GM19455 (cell line): ENCODE data around the gene COL5A1.
"Not testable (repeated sequence)": the region's sequence is repeated elsewhere in the genome, so short reads cannot be mapped to it uniquely, and the experiment has no call there.

Experiments used
- ATAC-seq: cut with Tn5 transposase; IDR thresholded peaks from one replicate; pipeline ENCODE4 v1.9.1; 2021; ENCODE audit not compliant: unreplicated experiment

COL5A1 gene

DNA sequence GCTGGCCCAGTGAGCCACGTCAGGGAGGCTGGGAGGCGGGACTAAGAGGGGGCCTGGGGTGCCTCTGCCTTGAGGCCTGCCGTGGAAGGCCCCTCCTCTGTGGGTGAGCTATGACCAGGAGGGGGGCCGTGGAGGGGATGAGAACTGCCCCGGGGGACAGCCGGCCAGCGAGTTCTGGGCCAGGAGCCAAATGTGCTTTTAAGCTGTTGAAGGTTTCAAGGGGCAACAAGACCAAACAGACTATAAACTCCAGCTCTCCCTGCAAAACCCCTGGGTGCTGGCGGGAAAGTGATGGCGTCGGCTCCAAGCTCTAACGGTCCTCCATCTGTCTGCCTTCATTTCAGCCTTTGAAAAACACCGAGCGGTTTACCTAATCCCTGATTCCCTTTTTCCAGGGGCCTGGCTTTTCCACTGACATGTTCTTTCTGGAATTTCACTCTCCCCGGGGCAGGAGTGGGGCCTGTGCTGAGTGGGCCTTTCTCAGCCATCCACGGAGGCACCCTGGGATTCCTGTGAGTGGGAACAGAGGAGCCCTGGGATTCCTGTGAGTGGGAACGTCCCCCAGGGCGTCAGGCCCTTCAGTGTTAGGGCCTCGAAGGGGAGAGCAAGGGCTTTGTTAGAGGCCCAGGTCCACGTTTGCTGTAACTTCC lies 65.6 kb downstream of the COL5A1 start:
- no peak for ATAC-seq

DNA sequence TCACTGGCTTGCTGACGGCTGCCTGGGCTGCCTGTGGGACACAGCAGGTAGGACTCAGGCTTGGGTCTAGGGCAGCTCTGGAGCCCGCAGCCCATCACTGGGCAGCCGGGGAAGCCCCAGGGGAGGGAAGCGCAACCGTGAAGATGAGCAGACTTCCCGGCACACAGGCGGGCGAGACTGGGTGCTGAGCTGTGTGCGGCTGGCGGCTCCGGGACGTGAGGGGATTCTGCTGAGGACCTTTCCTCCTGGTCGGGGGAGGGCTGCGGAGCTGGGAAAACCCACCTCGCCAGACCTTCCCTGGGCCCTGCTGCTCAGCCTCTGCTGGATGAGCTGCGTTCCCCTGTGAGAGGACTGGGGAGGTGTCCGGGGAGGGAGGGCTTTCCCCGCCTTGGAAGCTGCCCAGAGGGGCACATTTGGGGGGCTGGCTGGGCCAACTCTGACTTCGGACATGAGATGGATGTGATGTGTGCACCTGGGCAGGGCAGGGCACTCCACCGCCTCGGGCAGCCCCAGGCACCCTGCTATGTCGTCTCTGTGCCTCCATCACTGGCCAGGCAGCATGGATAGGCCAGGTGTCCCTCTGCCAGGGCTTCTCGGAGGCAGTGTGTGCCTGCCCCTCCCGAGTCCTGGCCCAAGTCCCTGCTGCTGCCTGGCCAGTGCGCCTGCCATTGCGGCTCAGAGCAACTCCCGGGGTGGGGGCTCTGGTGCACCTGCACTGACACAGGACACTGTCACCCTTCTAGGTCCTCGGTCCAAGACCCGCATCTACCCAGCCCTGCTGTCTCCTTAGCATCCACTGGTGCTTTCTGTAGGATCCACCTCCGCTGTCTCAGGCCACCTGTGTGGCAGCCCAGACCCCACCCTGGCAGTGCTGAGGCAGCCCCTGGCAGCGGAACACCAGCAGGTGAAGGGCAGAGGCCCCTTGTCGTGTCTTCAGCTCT lies 66.4 kb downstream of the COL5A1 start:
- ATAC-seq = no peak

DNA sequence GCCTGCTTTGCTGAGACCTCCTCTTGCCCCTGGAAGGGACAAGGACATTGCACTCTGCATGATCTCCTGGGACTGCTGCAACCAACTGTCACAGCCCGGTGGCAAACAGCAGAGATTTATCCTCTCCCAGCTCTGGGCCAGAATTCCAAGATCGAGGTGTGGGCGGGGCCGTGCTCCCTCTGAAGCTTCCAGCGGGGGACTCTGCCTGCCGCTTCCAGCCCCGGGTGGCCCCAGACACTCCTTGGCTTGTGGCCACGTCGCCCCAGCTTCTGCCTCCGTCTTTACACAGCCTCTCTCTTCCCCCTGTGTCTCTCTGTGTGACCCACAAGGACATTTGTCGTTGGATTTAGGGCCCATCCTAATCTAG lies 67.1 kb downstream of the COL5A1 start:
- ATAC-seq = no peak

DNA sequence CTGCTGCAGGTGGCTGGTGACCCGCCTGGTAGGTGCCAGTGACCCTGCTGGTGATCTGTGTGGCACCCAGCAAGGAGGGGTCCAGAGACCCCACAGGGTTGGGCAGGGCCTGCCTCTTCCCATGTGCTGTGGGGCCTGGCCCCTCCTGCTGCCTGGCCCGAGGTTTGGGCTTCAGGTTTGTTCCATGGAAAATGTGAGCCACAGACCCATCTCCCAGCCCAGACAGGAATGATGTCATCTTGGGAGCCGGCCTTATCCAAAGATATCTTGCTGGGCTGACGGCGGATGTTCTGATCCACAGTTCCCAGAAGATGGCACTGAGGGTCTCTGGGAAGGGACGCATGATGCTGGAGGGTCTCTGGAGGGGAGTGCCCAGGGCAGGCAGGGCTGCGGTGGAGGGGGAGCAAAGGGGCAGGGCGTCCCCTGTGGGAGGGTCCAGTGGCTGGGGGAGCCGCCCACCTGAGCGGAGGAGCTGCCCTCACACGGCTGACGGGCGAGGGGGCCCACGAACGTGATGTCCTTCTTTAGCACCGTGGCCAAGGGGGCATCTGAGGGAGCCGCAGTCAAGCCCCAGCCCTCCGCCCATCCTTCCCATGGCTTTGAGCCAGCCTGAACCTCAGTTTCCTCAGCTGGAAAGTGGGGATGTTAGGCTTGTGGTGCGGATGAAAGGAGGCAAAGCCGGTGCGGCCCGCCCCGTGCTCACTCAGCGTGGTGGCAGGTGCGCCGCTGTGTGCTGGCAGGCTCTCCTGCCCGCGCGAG lies 68.1 kb downstream of the COL5A1 start:
- no peak for ATAC-seq

DNA sequence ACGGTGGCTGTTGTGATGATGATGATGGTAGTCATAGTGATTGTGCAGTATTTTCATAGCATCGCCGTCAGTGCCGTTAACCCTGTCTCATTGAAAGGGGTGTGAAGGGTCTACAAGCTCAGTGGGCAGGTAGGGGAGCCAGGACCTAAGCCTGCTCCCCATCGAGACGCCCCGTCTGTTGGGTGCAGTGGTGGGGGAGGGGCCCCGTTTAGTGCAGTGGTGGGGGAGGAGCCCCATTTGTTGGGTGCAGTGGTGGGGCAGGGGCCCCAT lies 68.6 kb downstream of the COL5A1 start:
- no peak for ATAC-seq

DNA sequence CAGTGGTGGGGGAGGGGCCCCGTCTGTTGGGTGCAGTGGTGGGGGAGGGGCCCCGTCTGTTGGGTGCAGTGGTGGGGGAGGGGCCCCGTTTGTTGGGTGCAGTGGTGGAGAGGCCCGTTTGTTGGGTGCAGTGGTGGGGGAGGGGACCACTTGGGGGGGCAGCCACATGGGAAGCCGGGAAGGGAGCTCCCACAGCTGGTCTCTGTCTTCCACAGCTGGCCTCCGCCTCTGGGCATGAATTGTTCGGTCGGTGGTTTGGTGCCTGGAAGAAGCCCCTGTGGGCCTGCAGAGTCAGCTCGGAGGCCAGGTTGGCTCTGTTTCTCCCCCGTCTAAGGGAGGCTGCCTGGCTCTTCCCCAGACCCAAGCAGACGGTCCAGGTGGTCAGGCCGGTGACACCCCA lies 69.3 kb downstream of the COL5A1 start:
- no peak for ATAC-seq

DNA sequence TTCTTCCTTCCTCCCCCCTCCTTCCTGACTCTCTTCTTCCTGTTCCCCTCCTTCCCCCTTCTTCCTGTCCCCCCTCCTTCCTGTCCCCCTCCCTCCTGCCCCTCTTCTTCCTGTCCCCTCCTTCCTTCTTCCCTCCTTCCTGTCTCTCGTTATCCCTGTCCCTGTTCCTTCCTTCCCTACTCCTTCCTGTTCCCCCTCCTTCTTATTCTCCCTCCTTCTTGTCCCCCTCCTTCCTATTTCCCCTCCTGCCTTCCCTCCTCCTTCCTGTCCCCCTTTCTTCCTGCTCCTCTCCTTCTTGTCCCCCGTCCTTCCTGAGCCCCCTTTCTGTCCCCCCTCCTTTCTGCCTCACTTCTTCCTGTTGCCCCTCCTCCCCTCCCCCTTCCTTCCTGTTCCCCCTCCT lies 70.6 kb downstream of the COL5A1 start:
- no peak for ATAC-seq

DNA sequence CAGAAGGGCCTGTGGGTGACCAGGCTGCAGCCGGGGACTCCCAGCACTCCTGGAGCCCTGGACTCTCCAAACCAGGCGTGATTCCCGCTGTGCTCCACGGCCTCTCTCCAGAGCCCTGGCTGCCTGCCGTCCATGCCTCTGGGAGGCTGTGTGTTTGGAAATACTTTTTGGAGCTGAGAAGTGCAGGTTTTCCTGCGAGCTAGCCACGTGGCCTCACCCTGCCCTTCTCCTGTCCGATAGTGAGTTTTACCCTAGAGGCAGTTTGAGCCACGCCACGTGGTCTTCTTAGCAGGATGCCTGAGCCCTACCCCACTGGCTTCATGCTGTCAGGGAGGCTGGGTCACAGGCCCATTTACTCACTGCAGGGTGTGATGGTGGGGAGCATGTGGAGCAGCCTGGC lies 71.3 kb downstream of the COL5A1 start:
- ATAC-seq = no peak

DNA sequence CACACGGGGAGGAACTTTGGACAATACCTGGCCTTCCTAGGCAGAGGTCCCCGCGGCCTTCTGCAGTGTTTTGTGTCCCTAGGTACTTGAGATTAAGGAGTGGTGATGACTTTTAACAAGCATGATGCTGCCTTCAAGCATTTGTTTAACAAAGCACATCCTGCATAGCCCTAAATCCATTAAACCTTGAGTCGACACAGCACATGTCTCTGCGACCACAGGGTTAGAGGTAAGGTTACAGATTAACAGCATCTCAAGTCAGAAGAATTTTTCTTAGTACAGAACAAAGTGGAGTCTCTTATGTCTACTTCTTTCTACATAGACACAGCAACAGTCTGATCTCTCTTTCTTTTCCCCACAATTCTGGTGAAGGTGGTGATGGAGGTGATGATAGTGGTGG lies 73.9 kb downstream of the COL5A1 start:
- ATAC-seq = not testable (repeated sequence)

DNA sequence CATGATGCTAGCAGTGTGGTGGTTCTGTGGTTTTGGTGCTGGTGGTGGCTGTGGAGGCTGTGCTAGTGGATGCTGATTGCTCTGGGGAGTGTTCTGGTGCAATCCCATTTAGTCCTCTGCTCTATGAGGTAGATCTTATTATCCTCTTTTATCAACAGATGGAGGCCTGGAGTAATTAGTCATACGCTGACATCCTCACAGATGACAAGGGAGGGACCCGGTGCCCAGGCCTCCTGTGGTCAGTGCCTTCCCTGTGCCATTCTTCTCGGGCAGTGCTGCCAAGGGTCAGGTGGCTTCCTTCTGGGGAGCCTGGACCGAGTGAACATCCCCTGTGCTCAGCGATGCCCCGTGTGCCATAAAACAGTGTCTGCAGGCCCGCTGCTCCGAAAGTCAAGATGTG lies 74.5 kb downstream of the COL5A1 start:
- no peak for ATAC-seq

DNA sequence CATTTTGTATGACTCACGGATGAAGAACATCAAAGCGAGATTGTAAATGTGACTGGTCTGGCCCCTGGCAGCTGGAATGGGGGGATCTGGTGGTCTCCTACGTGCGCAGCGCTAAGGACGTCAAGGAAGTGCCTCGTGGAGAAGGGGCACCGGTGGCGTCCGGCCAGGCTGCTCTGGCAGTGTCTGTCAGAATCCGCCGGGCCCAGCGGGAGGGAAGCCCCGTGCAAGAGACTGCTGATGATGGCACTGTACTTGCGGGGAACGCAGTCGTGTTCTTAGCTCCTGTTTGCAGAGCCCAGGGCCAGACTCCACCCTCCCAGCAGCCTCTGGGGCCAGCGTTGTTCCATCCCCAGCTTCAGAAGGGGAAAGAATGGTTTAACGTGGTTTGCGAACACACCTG lies 75.5 kb downstream of the COL5A1 start:
- ATAC-seq = no peak

DNA sequence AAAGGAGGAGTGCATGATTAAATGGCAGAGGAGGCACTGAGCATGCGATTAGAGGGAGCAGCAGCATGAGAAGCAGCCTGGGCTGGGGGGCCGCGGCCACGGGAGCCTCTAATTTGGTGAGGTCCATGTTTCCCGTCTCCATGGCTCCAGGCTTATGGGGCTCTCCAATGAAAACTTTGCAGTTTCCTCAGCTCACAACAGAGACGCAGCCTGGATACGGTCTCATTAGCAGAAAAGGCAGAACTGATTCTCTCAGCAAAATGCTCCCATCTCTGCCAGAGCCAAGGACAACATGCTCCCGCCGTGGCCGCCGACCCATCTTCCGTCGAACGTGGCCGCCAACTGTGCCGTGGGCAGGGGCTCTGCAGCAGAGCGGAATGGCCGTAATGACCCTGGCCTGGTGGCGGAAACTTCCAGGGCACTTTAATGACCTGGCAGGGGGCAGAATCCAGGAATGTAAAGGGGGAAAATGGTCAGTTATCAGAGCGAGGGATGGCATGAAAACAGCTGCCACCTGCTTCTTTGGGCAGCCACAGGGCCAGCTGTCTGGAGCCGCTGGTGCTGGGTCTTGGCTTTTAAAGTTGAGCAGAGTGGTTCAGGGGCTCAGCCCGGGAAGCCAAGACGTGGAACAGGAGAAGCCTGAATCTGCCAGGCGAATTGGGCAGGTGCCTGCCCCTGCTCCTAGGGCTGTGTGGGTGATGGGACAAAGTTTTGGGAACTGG lies 76.5 kb downstream of the COL5A1 start:
- ATAC-seq = no peak

DNA sequence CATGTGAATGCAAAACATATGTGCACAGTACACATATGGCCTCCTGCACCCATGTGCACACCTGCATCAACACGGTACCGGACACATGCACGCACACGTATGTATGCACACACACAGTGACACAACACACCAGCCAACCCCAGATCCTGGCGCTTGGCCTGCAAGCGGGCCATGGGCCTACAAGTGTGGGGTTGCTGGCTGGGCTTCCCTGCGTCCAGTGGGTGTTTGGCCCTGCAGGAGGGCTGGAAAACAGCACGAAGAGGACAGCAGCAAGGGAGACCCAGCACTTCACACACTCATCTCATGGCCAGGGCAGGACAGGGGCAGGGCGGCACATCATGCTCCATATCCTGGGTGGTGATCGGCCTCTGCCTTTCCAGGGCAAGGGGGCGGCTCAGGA lies 77.7 kb downstream of the COL5A1 start:
- ATAC-seq = no peak

DNA sequence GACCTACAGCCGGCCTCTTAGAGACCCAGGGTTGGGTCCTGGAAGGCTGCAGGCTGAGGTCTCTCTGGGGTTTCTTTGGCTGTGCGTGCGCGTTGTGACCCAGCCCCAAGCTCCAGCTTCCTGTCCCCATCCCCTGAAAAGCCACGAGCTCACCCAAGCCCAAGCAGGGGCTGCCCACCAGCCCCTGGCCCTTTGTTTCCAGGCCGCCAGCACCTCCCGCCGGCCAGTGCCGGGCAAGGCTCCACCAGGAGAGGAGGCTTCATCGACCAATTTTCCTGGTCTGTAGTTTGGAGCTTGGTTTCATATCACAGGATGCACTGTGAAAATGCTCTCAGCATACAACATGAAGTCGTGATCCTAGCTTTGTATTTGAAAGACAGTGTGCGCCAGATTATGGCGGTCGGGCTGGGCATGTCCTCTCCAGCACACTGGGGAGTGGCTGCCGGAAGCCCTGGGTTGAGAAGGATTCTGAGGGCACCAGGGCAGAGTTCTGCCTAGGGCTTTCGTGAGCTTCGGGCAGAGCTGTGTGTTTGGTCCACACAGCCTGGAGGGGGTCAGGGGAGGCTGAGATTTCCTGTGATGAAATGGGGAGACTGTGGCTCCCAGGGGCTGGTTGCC lies 78.6 kb downstream of the COL5A1 start:
- no peak for ATAC-seq

DNA sequence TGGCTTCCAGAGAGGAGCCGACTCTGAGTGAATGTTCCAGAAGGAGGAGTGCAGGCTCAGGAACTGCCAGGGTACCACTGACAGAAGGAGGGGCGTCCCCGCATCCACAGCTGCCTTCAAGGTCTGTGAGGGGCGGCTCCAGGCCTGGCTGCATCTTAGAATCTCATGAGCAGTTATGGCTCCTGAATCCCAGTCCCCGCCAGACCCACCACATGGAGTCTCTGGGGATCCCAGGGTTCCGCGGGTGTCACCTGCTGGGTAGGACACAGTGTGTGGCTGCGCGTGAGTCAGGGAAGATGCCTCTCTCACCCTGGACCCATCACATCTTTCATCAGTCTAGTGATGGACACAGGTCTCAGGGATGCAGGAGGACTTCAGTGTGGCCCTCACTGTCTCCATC lies 79.2 kb downstream of the COL5A1 start:
- no peak for ATAC-seq

DNA sequence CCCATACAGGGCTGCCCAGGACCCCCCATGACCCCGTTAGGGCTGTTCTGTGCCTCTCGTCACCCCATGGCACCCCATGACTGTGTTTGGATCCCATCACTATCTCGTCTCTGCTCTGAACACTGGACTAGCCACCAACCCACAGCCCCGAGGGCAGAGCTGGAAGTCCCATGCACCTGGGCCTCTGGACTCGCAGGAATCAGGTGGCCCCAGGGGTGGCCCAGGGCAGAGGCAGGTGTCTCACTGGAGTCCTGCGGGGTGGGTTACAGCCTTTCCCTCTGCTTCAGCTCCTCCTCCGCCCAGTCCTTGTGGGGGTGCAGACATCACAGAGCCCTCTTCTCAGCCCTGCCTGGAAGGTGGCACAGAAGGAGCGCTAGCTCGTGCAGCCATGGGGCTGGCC lies 79.7 kb downstream of the COL5A1 start:
- no peak for ATAC-seq

DNA sequence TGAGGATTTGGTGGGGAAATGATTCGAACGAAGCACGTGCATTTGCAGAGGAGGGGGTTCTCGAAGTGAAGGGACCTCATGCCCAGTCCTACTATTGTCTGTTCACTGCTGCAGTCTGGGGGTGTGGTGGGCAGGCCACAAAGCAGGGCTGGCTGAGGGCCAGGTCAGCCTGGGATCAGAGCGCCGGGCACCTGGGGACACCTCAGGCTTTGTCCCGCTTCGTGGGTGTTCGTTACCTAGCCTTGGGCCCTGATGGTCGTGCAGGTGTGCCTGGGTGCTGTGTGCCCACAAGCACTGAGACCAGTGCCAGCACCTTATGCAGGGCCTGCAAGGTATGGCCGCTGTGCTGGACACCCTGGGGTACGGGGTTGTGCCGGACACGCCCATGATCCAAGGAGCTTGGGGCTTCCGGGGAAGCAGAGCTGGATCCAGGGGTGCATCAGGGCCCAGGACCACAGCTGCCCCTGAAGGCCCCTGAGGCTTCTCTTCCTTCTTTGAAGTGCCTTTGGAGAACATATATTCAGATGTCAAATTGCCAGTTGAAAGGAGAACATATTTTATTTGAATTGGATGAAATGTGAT lies 80.6 kb downstream of the COL5A1 start:
- ATAC-seq = no peak

DNA sequence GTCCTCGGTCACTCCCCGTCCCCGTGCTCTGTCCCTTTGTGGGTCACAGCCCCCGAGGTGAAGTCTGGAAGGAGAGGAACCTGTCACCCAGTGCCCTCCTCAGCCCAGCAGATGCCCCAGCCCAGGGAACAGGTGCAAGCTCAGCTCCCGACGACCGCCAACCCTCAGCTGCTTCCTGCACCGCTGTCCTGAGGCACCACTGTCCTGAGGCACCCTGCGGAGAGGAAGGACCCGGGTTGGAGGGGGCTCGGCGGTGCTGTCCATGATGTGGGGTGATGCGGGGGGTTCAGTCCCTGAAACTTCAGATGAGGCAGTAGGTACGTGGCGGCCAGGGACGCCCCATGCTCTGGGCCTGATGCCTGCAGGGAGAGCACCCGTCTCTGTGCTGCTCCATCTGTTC lies 81.4 kb downstream of the COL5A1 start:
- ATAC-seq = no peak

DNA sequence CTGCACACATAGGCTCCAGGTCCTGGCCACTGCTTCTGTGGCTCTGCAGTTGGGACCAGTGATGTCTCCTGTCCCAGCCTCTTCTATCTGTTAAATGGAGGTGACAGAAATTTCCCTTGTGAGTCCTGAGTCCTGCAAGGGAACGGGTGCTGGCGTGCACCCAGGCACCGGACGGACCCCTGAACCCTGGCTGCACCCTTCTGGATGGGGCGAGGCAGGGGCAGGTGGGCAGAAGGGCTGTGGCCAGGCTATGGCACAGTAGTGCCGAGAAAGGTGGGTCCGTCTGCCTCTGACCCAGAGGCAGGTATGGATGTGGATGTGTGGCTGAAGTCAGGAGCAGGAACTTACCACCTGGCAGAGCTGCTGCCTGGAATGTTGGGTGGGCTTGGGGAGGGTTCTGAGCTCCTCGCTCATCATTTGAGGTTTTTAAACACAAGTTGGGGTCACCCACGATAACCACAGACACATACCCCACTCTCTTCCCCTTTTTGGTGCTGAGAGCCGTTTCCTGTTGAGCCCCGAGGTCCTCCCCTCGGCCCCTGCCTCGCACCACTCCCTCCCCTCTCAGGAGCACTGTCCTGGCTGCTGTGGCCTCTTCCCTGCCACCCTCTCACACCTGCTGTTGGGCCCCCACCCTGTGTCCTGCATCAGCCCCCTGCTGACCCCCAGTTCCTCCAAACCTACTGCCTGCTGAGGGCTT lies 82.0 kb downstream of the COL5A1 start:
- ATAC-seq = no peak
